ENCODE measurements around the gene TEX261. TPM values are rescaled to one million over a fixed set of nuclear protein-coding genes. Genes with fewer than 3 reads are reported as not detected.

TEX261 gene
- total RNA-seq, 1 experiment from 2014 or later, result 85.3 TPM

DNA sequence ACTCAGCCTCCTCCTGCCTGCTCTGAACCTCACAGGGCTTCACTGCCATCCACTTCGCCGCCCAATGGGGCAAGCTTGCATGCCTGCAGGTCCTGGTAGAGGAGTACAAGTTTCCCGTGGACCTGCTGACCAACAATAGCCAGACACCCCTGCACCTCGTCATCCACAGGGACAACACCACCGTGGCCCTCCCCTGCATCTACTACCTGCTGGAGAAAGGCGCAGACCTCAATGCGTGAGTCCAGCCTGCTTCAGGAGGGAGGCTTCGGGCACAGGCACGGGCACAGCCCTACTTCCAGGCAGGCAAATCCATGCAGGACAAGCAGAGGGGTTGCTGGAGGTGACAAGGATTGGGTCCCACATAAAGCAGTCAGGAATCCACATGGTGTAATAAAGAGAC is 15.0 kb downstream of the TEX261 start:
- DNase-seq, result no peak
- H3K4me3 ChIP-seq, result no peak overlapping the region
- no peaks in the 10 kb centered on the region for H3K9me3 ChIP-seq (replicated peaks)
- H3K27ac ChIP-seq, result no peak overlapping the region
- no peaks in the 10 kb centered on the region for H3K36me3 ChIP-seq
- no peaks in the 10 kb centered on the region for H3K27me3 ChIP-seq
- no peaks in the 10 kb centered on the region for H3K4me1 ChIP-seq

DNA sequence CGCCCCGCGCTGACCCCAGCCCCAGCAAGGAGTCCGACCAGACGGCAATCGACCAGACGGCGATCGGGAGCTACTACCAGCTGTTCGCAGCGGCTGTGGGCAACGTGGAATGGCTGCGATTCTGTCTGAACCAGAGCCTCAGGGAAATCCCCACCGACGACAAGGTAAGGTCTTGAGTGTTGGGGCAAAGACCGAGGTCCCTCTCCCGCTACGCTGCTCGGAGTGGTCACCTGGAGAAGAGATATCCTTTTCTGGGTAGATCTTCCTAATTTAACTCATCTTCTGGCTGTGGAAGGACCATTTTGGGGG is 15.5 kb downstream of the TEX261 start:
- Histone ChIP-seq H3K36me3 (no peaks in the 10 kb centered on the region), H3K9me3 (replicated peaks) (no peaks in the 10 kb centered on the region), H3K27me3 (no peaks in the 10 kb centered on the region), H3K4me3 (no peak overlapping the region), H3K4me1 (no peaks in the 10 kb centered on the region), H3K27ac (no peak overlapping the region)
- DNase-seq, result no peak

DNA sequence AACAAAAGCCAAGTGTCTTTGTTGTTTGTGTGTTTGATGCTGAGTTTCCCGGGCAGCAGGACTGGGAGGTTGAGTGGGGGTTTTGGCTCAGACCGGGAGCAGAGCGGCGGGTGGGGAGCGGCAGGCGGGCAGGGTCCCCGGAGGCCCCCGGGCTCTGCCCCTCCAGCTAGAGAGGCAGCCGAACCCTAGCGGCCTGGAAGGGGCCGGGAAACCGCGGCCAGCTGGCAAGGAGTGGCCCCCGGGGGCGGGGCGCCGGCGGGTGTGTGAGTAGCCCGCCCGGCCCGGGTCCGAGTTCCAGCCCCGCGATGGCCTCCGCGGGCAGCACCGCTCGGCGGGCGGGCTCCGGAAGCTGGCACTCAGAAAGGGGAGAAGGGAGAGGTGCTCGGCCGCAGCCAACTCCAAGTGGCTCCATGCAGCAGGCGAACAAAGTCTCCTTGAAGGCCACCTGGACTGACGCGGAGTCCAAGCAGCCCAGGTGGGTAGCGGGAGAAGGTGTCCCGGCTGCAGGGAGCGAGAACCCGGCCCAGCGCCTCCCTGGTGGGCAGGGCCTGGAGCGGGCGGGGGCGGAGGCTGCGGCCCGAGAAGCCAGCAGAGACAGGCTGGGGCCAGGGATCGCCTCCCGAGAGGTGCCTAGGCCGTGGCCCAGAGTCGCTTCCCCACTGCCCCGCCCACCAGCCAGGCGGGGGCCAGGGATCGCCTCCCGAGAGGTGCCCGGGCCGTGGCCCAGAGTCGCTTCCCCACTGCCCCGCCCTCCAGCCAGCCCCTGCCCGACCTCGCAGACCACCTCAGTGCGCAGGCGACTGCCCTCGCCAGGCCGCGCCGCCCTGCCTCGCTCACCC is 16.1 kb downstream of the TEX261 start, which contains the start of gene ANKRD53:
Gene ANKRD53, plus strand, starts transcription at position 290 of the 839 bp plus-strand sequence. Its CDS starts 16 bp downstream, at position 306.
- peak within 1 kb of the TSS; percentile 61 for H3K4me3 ChIP-seq
- no peak for DNase-seq
- no peaks in the 10 kb centered on the region for H3K9me3 ChIP-seq (replicated peaks)
- no peak within 1 kb of the TSS; the same call in 1 of the 2 replicates for H3K27ac ChIP-seq
- no peaks in the 10 kb centered on the region for H3K4me1 ChIP-seq
- H3K27me3 ChIP-seq, result no peaks in the 10 kb centered on the region
- no peaks in the 10 kb centered on the region for H3K36me3 ChIP-seq

DNA sequence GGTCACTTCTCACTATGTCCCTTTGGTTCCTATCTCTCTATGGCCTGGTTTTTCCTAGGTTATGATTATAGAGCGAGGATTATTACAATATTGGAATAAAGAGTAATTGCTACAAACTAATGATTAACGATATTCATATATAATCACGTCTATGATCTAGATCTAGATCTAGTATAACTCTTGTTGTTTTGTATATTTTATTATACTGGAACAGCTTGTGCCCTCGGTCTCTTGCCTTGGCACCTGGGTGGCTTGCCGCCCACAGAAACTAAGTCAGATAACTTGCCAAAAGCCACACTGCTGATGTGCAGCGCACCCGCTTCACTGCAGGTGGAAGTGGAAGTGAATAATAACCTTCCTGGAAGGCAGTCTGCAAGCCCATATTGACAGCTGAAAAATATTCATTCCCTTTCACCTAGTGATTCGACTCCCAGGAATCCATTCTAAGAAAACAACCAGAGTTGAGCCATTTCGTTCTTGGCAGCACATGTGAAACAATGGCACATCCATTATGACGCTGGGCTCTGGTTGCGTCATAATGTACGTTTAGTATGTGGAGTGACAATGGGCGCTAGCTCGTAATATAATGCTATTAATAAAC is 17.0 kb downstream of the TEX261 start:
- no peaks in the 10 kb centered on the region for H3K27me3 ChIP-seq
- no peaks in the 10 kb centered on the region for H3K4me1 ChIP-seq
- H3K4me3 ChIP-seq, result peak overlapping the region; percentile 61
- H3K36me3 ChIP-seq, result no peaks in the 10 kb centered on the region
- H3K9me3 ChIP-seq (replicated peaks), result no peaks in the 10 kb centered on the region
- DNase-seq, result no peak
- no peak overlapping the region; the same call in 1 of the 2 replicates for H3K27ac ChIP-seq

DNA sequence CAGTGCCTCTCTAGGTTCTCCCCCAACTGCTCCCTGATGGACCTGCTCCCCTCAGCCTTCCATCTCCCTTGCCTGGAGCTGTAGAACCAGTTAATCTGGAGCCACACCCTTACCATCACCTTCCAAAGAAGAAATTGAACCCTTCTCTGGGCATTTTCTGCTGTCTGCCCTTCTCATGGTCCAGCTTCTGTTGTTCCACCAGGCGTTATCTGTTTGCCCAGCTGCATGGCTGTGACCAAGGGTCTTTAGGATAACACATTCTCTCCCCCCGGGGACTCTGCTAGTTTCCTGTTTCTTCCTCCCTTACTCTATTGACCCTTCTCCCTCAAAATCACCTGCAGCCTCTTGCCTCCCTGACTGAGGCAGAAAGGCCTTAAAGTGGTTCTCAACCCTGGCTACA is 19.4 kb downstream of the TEX261 start:
- Histone ChIP-seq H3K4me1 (no peaks in the 10 kb centered on the region), H3K4me3 (no peak overlapping the region), H3K27me3 (no peaks in the 10 kb centered on the region), H3K9me3 (replicated peaks) (no peaks in the 10 kb centered on the region), H3K27ac (no peak overlapping the region), H3K36me3 (no peaks in the 10 kb centered on the region)
- no peak for DNase-seq

DNA sequence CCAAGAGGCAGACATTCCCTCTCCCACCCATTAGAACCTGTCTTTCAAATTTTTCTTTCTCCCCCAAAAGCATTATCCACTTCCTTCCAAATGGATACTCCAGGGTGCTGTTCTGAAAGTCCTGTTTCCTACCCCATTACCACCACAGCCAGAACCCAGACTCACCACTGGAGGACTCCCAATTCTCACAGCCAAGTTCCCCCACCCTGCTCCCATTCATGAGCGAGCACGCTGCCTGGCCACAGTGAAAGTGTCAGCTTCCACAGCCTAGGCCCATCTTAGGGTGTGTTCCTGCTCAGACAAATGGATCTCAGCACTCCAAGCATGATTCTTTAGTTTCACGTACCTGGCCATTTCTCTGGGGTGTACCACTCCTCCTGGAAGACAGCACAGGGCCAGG is 20.1 kb downstream of the TEX261 start:
- no peaks in the 10 kb centered on the region for H3K4me1 ChIP-seq
- H3K27me3 ChIP-seq, result no peaks in the 10 kb centered on the region
- H3K27ac ChIP-seq, result no peak overlapping the region
- no peaks in the 10 kb centered on the region for H3K36me3 ChIP-seq
- DNase-seq, result no peak
- H3K9me3 ChIP-seq (replicated peaks), result no peaks in the 10 kb centered on the region
- H3K4me3 ChIP-seq, result no peak overlapping the region

DNA sequence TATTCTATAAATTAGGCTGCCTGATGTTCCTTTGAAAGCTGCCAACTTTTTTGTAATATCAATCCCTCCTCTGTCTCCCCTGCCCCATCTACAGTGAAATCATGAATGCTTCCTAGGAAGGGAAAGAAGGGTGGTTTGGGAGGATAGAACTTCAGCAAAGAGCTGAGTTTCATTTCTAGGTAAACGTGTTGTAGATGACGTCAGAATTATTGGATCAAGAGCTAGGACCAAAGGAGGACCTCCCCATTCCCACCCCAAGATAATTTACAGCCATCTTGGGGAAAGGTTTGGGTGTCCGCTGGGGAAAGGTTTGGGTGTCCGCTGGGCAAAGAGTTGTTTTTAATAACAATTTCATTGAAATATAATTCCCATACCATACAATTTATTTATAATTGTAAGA is 27.5 kb downstream of the TEX261 start:
- H3K27ac ChIP-seq, result no peak overlapping the region
- H3K36me3 ChIP-seq, result no peaks in the 10 kb centered on the region
- H3K4me3 ChIP-seq, result no peak overlapping the region
- no peaks in the 10 kb centered on the region for H3K4me1 ChIP-seq
- H3K9me3 ChIP-seq (replicated peaks), result no peaks in the 10 kb centered on the region
- H3K27me3 ChIP-seq, result no peaks in the 10 kb centered on the region
- no peak for DNase-seq

DNA sequence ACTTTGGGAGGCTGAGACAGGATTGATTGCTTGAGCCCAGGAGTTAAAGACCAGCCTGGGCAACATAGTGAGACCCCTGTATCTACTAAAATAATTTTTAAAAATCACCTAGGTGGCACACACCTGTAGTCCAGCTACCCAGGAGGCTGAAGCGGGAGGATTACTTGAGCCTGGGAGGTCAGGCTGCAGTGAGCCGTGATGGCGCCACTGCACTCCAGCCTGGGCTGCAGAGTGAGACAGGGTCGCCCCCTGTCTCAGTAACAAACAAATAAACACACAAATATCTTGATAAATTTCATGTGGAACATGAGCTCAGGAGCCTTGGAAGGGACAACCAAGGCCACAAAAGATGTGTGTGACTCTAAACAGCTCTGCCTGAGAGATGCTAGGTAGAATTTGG is 28.0 kb downstream of the TEX261 start:
- Histone ChIP-seq H3K9me3 (replicated peaks) (no peaks in the 10 kb centered on the region), H3K36me3 (no peaks in the 10 kb centered on the region), H3K27me3 (no peaks in the 10 kb centered on the region), H3K4me1 (no peaks in the 10 kb centered on the region), H3K27ac (no peak overlapping the region), H3K4me3 (no peak overlapping the region)
- DNase-seq, result no peak

DNA sequence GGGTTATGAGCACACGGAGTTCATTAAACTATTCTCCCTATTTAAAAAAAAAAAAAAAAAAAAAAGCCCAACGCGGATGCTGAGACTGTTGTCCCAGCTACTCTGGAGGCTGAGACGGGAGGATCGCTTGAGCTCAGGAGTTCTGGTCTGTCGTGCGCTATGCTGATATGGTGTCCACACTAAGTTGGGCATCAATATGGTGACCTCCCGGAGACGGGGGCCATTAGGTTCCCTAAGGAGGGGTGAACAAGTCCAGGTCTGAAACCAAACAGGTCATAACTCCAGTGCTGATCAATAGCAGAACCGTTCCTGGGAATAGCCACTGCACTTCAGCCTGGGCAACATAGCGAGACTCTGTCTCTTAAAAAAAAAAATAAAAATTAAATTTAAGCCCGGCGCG is 29.2 kb downstream of the TEX261 start:
- no peaks in the 10 kb centered on the region for H3K27me3 ChIP-seq
- H3K27ac ChIP-seq, result no peak overlapping the region
- no peaks in the 10 kb centered on the region for H3K9me3 ChIP-seq (replicated peaks)
- H3K36me3 ChIP-seq, result no peaks in the 10 kb centered on the region
- H3K4me1 ChIP-seq, result no peaks in the 10 kb centered on the region
- DNase-seq, result no peak
- H3K4me3 ChIP-seq, result no peak overlapping the region

DNA sequence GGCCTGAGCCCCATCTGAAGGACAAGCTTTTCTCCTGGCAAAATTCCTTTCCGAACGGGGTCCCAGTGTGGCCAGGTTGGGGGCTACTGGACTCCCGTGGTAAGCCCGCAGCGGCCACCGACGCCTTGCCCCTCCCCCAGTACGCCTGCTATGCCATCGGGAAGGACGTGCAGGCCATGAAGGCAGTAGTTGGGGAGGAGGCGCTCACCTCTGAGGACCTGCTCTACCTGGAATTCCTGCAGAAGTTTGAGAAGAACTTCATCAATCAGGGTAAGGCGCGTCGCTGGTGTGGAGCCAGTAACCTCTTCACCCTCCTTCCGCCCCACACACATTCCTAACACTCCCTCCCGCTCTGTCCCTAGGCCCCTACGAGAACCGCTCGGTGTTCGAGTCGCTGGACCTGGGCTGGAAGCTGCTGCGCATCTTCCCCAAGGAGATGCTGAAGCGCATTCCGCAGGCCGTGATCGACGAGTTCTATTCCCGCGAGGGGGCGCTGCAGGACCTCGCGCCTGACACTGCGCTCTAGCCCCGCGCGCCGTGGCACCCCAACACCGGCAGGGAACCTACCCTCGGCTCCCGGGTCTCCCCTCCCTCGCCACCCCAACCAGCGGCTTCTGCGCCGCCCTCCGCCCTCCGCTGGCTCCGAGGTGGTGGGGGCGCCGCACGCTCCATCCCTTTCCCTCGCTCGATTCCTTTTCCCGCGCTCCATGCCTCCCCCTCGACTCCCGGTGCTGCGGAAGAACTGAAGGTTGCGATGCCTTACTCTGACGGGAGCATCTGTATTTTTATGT is 29.9 kb downstream of the TEX261 start:
- Histone ChIP-seq H3K4me1 (no peaks in the 10 kb centered on the region), H3K36me3 (no peaks in the 10 kb centered on the region), H3K27me3 (no peaks in the 10 kb centered on the region), H3K9me3 (replicated peaks) (no peaks in the 10 kb centered on the region), H3K4me3 (no peak overlapping the region), H3K27ac (no peak overlapping the region)
- DNase-seq, result no peak

DNA sequence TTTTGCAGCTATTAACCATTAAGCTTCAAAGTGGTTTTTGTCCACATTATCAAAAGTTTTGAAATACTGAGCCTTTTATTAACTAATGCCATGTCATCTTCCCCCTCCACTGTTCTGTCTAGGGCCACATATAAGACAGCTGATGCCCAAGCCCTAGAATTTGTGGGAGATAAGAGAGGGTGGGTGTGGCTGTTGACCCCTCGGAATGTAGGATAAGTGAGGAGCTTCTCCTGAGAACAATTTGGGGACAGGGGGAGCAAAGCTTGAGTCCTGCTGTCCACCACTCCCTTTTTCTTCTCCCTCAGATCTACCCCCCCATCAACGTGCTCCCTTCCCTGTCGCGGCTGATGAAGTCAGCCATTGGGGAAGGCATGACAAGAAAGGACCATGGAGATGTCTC is 30.5 kb downstream of the TEX261 start:
- no peaks in the 10 kb centered on the region for H3K4me1 ChIP-seq
- DNase-seq, result no peak
- no peaks in the 10 kb centered on the region for H3K27me3 ChIP-seq
- H3K27ac ChIP-seq, result no peak overlapping the region
- no peak overlapping the region for H3K4me3 ChIP-seq
- no peaks in the 10 kb centered on the region for H3K9me3 ChIP-seq (replicated peaks)
- no peaks in the 10 kb centered on the region for H3K36me3 ChIP-seq

DNA sequence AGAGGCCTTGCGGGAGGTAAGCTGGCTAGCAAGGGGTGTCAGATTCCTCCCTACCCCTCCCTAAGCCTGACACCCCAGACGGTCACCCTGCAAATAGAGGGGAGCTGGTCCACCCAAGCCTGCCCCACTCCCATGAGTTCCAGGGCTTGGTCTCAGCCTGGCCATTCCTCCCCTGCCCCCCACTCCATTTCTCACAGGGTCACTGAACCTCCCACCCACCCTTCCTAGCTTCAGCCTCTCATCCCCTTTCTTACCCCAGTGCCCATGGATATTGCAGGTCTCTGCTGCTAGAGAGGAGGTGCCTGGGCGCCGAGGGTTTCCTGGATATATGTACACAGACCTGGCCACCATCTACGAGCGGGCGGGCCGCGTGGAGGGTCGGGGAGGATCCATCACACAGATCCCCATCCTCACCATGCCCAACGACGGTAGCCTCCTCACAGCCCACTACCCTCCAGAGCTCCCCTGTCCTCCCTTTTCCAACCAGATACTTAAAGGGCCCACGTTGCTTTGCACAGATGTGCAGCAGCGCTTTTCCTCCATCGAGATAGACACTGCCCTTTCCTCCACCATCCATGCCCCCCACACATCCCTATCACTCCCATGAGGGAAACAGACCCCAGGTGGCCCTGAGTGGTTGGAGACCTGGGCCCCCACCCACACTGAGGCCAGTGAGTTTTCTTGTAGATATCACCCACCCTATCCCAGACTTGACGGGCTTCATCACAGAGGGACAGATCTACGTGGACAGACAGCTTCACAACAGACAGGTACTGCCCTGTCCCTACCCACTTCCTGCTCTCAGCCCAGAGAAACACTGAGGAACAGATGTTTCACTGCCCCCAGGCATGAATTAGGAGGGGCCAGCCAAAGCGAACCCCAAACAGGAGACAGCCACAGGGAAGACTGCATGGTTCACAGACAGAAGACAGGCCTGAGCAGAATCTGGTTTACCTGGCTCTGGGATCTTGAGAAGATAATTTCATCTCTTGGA is 31.5 kb downstream of the TEX261 start:
- no peak overlapping the region for H3K27ac ChIP-seq
- H3K36me3 ChIP-seq, result no peaks in the 10 kb centered on the region
- H3K9me3 ChIP-seq (replicated peaks), result no peaks in the 10 kb centered on the region
- no peak for DNase-seq
- no peaks in the 10 kb centered on the region for H3K27me3 ChIP-seq
- H3K4me3 ChIP-seq, result no peak overlapping the region
- H3K4me1 ChIP-seq, result no peaks in the 10 kb centered on the region

DNA sequence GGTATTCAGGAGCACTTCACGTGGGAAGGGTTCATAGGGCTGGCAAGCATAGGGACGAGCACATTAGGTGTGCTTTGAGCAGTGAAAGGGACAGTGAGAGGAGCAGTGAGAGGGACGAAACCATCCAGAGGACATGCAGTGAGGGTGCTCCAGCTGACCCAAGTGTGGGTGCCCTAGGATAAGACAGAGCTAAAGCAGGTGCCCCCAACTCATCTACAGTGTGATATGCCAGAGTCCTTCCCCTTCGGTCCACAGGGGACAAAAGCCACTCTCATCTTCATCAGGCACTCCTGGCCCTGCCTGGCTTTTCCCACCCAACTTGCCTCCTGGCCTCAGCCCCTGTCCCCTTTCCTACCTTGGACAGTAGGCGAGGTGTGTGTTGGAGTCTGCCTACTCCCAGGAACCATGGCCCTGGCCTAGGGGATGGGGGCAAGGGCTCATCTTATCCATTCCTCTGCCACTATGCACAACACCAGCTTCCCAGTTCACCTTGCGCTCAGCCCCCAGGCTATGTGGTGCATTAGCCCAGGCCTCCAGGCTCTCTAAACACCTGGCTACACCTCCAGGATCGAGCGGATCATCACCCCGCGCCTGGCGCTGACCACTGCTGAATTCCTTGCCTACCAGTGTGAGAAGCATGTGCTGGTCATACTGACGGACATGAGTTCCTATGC is 32.3 kb downstream of the TEX261 start:
- Histone ChIP-seq H3K4me1 (no peaks in the 10 kb centered on the region), H3K9me3 (replicated peaks) (no peaks in the 10 kb centered on the region), H3K27ac (no peak overlapping the region), H3K4me3 (no peak overlapping the region), H3K36me3 (no peaks in the 10 kb centered on the region), H3K27me3 (no peaks in the 10 kb centered on the region)
- no peak for DNase-seq

DNA sequence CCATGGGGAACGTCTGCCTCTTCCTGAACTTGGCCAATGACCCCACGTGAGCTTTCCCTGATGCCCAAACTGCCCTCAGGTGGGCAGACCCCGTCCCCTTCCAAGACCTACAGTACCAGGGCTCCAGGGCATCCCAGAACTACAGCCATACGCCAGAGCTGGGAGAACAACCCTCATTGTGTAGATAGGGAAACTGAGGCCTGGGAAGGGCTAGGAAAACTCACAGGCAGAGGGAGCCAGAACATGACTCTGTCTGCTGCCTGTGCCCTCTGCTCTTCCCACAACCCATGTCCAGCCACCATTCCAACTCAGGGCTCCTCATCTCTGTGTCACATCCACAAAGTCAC is 33.1 kb downstream of the TEX261 start:
- H3K27ac ChIP-seq, result no peak overlapping the region
- H3K4me3 ChIP-seq, result no peak overlapping the region
- H3K4me1 ChIP-seq, result no peaks in the 10 kb centered on the region
- no peaks in the 10 kb centered on the region for H3K9me3 ChIP-seq (replicated peaks)
- H3K36me3 ChIP-seq, result no peaks in the 10 kb centered on the region
- no peaks in the 10 kb centered on the region for H3K27me3 ChIP-seq
- no peak for DNase-seq

Measured in SJCRH30 (cell line).